Loucy (cell line): Measurements from ENCODE around the gene AP5B1.

Experiments
- CTCF ChIP-seq: fragments of 200-600 bp; sonication (generic); conservative IDR thresholded peaks from 2 replicates; pipeline ENCODE4 v1.5.1; 2014; ENCODE audit warnings: mild to moderate bottlenecking, antibody characterized with exemption, low read length
- EZH2phosphoT487 ChIP-seq: fragments of 200-600 bp; IDR thresholded peaks from 2 replicates; pipeline ENCODE4 v1.6.1; 2018; ENCODE audit warnings: antibody characterized with exemption, mild to moderate bottlenecking, moderate library complexity, borderline replicate concordance

GRCh38 chr11:65730461-65730860 lies 50.3 kb downstream of the AP5B1 start:
- no peak for TF ChIP-seq CTCF
- no peak for TF ChIP-seq EZH2phosphoT487
